HG03439 (cell line): Measurements from ENCODE around the gene PCID2.

Experiments
- ATAC-seq: cut with Tn5 transposase; IDR thresholded peaks from one replicate; pipeline ENCODE4 v1.9.1; 2021; ENCODE audit warnings: mild to moderate bottlenecking, moderate library complexity; ENCODE audit not compliant: unreplicated experiment

Gene PCID2

DNA sequence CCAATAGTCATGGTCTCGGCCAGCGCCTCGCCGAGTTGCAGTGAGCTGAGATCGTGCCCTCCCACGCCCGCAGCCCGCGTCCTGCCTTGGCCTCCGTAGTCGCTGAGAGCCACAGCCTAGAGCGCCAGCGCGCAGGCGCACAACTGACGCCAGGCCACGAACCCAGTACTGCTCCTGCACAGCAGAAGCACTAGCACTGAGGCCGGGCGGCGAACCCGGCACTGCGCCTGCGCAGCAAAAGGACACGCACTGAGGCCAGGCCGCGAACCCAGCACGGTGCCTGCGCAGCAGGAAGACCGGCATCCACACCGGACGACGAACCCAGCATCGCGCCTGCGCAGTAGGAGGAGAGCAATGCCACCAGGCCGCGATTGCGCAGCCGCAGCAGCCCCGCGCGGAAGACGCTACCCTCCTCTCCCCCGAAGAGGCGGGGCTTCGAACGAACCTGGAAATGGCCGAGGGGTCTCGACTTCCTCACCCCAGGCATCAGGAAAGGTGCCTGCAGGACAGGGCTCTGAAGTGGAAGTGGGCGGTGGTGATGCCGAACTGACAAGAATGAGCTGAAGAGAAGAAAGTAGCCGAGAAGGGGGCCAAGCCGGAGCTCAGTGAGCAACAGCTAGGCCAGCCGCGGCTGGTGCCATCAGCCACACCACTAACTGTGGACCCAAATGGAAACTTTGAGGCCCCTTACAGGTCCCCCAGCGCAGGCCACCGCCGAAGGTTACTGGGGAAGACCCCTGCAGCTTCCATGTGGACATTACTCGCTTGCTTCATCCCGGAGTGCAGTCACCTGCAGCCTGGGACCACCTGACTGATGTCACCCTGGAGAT lies 78.3 kb downstream of the PCID2 start:
- no peak for ATAC-seq

DNA sequence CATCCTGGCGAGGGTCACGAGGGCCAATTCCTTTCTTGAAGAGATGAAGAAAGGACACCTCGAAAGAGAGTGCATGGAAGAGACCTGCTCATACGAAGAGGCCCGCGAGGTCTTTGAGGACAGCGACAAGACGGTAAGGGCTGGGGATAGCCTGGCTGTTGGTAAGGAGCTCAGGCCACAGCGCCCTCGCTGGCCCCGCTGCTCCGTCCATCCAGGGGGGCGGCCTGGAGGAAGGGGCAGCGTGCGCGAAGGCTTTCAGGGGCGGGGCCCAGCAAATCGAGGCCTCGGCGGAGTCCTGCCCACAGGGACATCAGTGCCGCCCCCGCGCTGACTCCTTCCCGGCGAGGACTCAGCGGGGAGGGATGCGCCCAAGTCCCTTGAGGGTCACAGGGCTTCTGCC lies 79.0 kb downstream of the PCID2 start:
- ATAC-seq = no peak
